Hepatocyte (in vitro differentiated cells): ENCODE results near the gene ERC2.

Experiments
- EZH2 ChIP-seq: fragments of 200-600 bp; sonication (generic); IDR thresholded peaks from 2 replicates; pipeline ENCODE4 v1.6.1; 2016; ENCODE audit warnings: antibody characterized with exemption, mild to moderate bottlenecking, borderline replicate concordance
- TF ChIP-seq, protein P1 (sequence below): fragments of 200-600 bp; sonication (generic); IDR thresholded peaks from 2 replicates; pipeline ENCODE4 v1.5.1; 2016; ENCODE audit warnings: antibody characterized with exemption, mild to moderate bottlenecking; ENCODE audit not compliant: poor library complexity

GRCh38 chr3:55897573-55898224 lies 570.6 kb downstream of the ERC2 start:
- TF ChIP-seq, protein P1, sequence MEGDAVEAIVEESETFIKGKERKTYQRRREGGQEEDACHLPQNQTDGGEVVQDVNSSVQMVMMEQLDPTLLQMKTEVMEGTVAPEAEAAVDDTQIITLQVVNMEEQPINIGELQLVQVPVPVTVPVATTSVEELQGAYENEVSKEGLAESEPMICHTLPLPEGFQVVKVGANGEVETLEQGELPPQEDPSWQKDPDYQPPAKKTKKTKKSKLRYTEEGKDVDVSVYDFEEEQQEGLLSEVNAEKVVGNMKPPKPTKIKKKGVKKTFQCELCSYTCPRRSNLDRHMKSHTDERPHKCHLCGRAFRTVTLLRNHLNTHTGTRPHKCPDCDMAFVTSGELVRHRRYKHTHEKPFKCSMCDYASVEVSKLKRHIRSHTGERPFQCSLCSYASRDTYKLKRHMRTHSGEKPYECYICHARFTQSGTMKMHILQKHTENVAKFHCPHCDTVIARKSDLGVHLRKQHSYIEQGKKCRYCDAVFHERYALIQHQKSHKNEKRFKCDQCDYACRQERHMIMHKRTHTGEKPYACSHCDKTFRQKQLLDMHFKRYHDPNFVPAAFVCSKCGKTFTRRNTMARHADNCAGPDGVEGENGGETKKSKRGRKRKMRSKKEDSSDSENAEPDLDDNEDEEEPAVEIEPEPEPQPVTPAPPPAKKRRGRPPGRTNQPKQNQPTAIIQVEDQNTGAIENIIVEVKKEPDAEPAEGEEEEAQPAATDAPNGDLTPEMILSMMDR = peak; percentile 56
- no peak for TF ChIP-seq EZH2
